GM23338 (cell line): ENCODE results near the gene TUBB1. TPM values are rescaled to one million over a fixed set of nuclear protein-coding genes. Genes with fewer than 3 reads are reported as not detected.

Experiments
- ATAC-seq: fragments of 200-7000 bp; cut with Tn5 transposase; 3 replicates; pipeline ENCODE4 v1.9.1; 2020
- DNase-seq: peaks from one replicate; pipeline ENCODE4 v3.0.0-alpha.2; 2015; ENCODE audit warnings: low spot score
- H2AFZ ChIP-seq: fragments of 200-600 bp; sonication (generic); 2 replicates; pipeline ENCODE4 v1.8.0; 2016; ENCODE audit warnings: antibody characterized with exemption, mild to moderate bottlenecking, moderate library complexity
- H3F3A ChIP-seq: fragments of 200-600 bp; sonication (generic); replicated peaks from 2 replicates; pipeline ENCODE4 v1.8.0; 2017; ENCODE audit warnings: antibody characterized with exemption, mixed run types, low read depth
- H3K27ac ChIP-seq: fragments of 200-600 bp; sonication (generic); 2 replicates; pipeline ENCODE4 v1.6.1; 2016; ENCODE audit warnings: low read depth
- H3K27me3 ChIP-seq: fragments of 200-600 bp; sonication (generic); 2 replicates; pipeline ENCODE4 v1.8.0; 2016; ENCODE audit warnings: mild to moderate bottlenecking, mixed run types, moderate library complexity; ENCODE audit not compliant: insufficient read depth
- H3K36me3 ChIP-seq: fragments of 200-600 bp; sonication (generic); 2 replicates; pipeline ENCODE4 v1.8.0; 2016; ENCODE audit warnings: mild to moderate bottlenecking; ENCODE audit not compliant: insufficient read depth
- H3K4me1 ChIP-seq: fragments of 200-600 bp; sonication (generic); 2 replicates; pipeline ENCODE4 v1.8.0; 2016; ENCODE audit warnings: mild to moderate bottlenecking, moderate library complexity; ENCODE audit not compliant: insufficient read depth
- H3K4me2 ChIP-seq: fragments of 200-600 bp; sonication (generic); 2 replicates; pipeline ENCODE4 v1.7.1; 2017; ENCODE audit warnings: mixed run types
- H3K4me3 ChIP-seq: fragments of 200-600 bp; sonication (generic); 2 replicates; pipeline ENCODE4 v1.6.1; 2016; ENCODE audit warnings: mixed run types
- H3K79me2 ChIP-seq: fragments of 200-600 bp; sonication (generic); replicated peaks from 2 replicates; pipeline ENCODE4 v1.8.0; 2017; ENCODE audit warnings: mild to moderate bottlenecking; ENCODE audit not compliant: insufficient read depth
- H3K9me2 ChIP-seq: fragments of 200-600 bp; sonication (generic); 2 replicates; pipeline ENCODE4 v1.8.0; 2017; ENCODE audit not compliant: insufficient read depth
- H4K20me1 ChIP-seq: fragments of 200-600 bp; sonication (generic); replicated peaks from 2 replicates; pipeline ENCODE4 v1.8.0; 2017; ENCODE audit warnings: mild to moderate bottlenecking; ENCODE audit not compliant: insufficient read depth
- H3K27ac Mint-ChIP-seq: 2 replicates; pipeline ENCODE4 v1.8.0; 2020; ENCODE audit warnings: inconsistent platforms, mild to moderate bottlenecking, moderate library complexity, mixed read lengths
- H3K27me3 Mint-ChIP-seq: 3 replicates; pipeline ENCODE4 v1.8.0; 2022; ENCODE audit warnings: low read depth, mild to moderate bottlenecking, moderate library complexity, mixed read lengths, inconsistent platforms; ENCODE audit not compliant: insufficient read depth, poor library complexity
- H3K36me3 Mint-ChIP-seq: 3 replicates; pipeline ENCODE4 v1.8.0; 2021; ENCODE audit warnings: low read depth, mild to moderate bottlenecking, inconsistent platforms, moderate library complexity, mixed read lengths
- H3K4me1 Mint-ChIP-seq: 3 replicates; pipeline ENCODE4 v1.8.0; 2020; ENCODE audit warnings: mild to moderate bottlenecking, inconsistent platforms, mixed read lengths
- H3K4me3 Mint-ChIP-seq: 3 replicates; pipeline ENCODE4 v1.8.0; 2021; ENCODE audit warnings: moderate library complexity, mild to moderate bottlenecking, inconsistent platforms, mixed read lengths
- H3K9me3 Mint-ChIP-seq: 3 replicates; pipeline ENCODE4 v1.8.0; 2020; ENCODE audit warnings: moderate library complexity, mild to moderate bottlenecking, inconsistent platforms, mixed read lengths
- CREB1 ChIP-seq: fragments of 250-450 bp; sonication (Bioruptor Pico); IDR thresholded peaks from 2 replicates; pipeline ENCODE4 v1.5.0; 2020; ENCODE audit warnings: low read depth, mild to moderate bottlenecking, moderate library complexity
- EZH2 ChIP-seq: fragments of 200-600 bp; sonication (generic); IDR thresholded peaks from one replicate; pipeline ENCODE4 v1.8.0; 2017; ENCODE audit warnings: antibody characterized with exemption, mild to moderate bottlenecking, low read depth; ENCODE audit not compliant: unreplicated experiment
- EZH2phosphoT487 ChIP-seq: fragments of 200-600 bp; sonication (generic); IDR thresholded peaks from one replicate; pipeline ENCODE4 v1.8.1; 2018; ENCODE audit warnings: antibody characterized with exemption; ENCODE audit not compliant: unreplicated experiment
- JUNB ChIP-seq: IDR thresholded peaks from one replicate; pipeline ENCODE4 v1.6.1; 2016; ENCODE audit warnings: antibody characterized with exemption; ENCODE audit not compliant: unreplicated experiment
- NANOG ChIP-seq: IDR thresholded peaks from 2 replicates; pipeline ENCODE4 v1.6.1; 2016; ENCODE audit warnings: antibody characterized with exemption, borderline replicate concordance
- POLR2AphosphoS5 ChIP-seq: IDR thresholded peaks from 2 replicates; pipeline ENCODE4 v1.6.1; 2016; ENCODE audit warnings: antibody characterized with exemption, low read depth
- STAT1 ChIP-seq: IDR thresholded peaks from one replicate; pipeline ENCODE4 v1.6.1; 2016; ENCODE audit warnings: antibody characterized with exemption; ENCODE audit not compliant: unreplicated experiment
- ZNF114 ChIP-seq: fragments of 250-450 bp; sonication (Bioruptor Pico); IDR thresholded peaks from 2 replicates; pipeline ENCODE4 v1.5.0; 2020; ENCODE audit warnings: mild to moderate bottlenecking, moderate library complexity
- ZNF331 ChIP-seq: fragments of 250-450 bp; sonication (Bioruptor Pico); IDR thresholded peaks from 2 replicates; pipeline ENCODE4 v1.5.0; 2020; ENCODE audit warnings: low read depth, mild to moderate bottlenecking, moderate library complexity
- polyA plus RNA-seq: library from polyadenylated mRNA; unstranded; fragments of >200 nt; fragmentation: Nextera tagmentation; extraction: Ambion mirVana; gene quantifications from 2 replicates; pipeline ENCODE4 v1.2.1, GENCODE V29; 2016
- total RNA-seq: library from RNA; depleted of rRNA; stranded (reverse); fragments of >200 nt; shearing (Covaris generic); gene quantifications from 2 replicates; pipeline ENCODE4 v1.2.3, GENCODE V29; 2014
- TF ChIP-seq, protein P1 (sequence below), 2 experiments: fragments of 200-600 bp in 1 of 2; sonication (generic) in 1 of 2; conservative IDR thresholded peaks; 2 replicates each; pipeline versions ENCODE4 v1.5.1 to v1.6.1; 2016 to 2017; ENCODE audit warnings: antibody characterized with exemption in 2 of 2, low read depth in 2 of 2, mild to moderate bottlenecking in 2 of 2, moderate library complexity in 1 of 2
- TF ChIP-seq, protein P2 (sequence below): IDR thresholded peaks from one replicate; pipeline ENCODE4 v1.6.1; 2018; ENCODE audit warnings: antibody characterized with exemption; ENCODE audit not compliant: unreplicated experiment
- TF ChIP-seq, protein P3 (sequence below): fragments of 250-450 bp; sonication (Bioruptor Pico); IDR thresholded peaks from 2 replicates; pipeline ENCODE4 v1.5.0; 2020; ENCODE audit warnings: mild to moderate bottlenecking, moderate library complexity
- TF ChIP-seq, protein P4 (sequence below): IDR thresholded peaks from 2 replicates; pipeline ENCODE4 v1.6.1; 2016; ENCODE audit warnings: antibody characterized with exemption

The TUBB1 gene
- total and polyA plus RNA-seq, 2 experiments from 2014 or later = not detected

DNA sequence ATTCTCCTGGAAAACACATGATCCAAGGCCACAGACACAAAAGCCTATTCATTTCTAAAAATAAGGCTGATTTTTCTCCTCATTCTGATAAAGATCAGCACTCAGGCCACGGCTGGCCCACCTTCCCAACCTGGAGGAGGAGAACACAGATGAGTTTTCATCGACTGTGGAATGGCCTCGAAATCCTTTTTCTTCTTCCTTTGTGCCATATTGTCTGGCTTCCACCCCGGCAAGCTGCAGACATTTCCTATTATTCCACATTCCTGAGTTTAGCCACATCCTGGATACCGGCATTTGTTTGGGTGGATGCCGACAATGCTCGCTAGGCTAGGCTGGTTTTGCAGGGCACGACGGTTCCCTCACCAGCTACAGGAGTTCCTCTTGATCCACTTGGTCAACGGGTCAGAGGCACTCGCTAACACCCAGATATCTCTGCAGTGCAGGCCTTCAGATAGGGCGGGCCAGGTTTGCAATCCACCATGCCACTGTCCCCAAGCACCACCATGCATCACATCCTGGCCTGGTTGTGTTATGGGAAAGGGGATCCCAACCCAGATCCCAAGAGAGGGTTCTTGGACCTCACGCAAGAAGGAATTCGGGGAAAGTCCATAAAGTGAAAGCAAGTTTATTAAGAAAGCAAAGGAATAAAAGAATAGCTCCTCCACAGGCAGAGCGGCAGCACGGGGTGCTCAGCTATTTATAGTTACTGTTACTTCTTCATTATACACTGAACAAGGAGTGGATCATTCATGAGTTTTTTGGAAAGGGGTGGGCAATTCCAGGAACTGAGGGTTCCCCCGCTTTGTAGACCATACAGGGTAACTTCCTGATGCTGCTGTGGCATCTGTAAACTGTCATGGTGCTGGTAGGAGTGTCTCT is 8.0 kb upstream of the TUBB1 start:
- peaks cover 11% of the 10 kb centered on the region for H3K27me3 ChIP-seq
- H2AFZ ChIP-seq = 0 out of 2 replicates have a peak overlapping the region, but pooled peaks have one; percentile 2
- Mint-ChIP-seq H3K9me3 (no peaks in the 10 kb centered on the region), H3K27ac (no peak overlapping the region), H3K27me3 (peaks cover 24% of the 10 kb centered on the region), H3K36me3 (no peaks in the 10 kb centered on the region), H3K4me3 (no peak overlapping the region), H3K4me1 (peaks cover 18% of the 10 kb centered on the region; the same call in 2 of the 3 replicates)
- H3K79me2 ChIP-seq = no peaks in the 10 kb centered on the region
- H3K4me2 ChIP-seq = no peak overlapping the region
- DNase-seq = peak; percentile 47
- H4K20me1 ChIP-seq = no peaks in the 10 kb centered on the region
- peaks cover 5% of the 10 kb centered on the region; the same call in 1 of the 2 replicates for H3K4me1 ChIP-seq
- no peak overlapping the region for H3K27ac ChIP-seq
- no peaks in the 10 kb centered on the region for H3K36me3 ChIP-seq
- H3K9me2 ChIP-seq = no peaks in the 10 kb centered on the region
- H3K4me3 ChIP-seq = no peak overlapping the region
- H3F3A ChIP-seq = no peaks in the 10 kb centered on the region
- TF ChIP-seq, protein P1, sequence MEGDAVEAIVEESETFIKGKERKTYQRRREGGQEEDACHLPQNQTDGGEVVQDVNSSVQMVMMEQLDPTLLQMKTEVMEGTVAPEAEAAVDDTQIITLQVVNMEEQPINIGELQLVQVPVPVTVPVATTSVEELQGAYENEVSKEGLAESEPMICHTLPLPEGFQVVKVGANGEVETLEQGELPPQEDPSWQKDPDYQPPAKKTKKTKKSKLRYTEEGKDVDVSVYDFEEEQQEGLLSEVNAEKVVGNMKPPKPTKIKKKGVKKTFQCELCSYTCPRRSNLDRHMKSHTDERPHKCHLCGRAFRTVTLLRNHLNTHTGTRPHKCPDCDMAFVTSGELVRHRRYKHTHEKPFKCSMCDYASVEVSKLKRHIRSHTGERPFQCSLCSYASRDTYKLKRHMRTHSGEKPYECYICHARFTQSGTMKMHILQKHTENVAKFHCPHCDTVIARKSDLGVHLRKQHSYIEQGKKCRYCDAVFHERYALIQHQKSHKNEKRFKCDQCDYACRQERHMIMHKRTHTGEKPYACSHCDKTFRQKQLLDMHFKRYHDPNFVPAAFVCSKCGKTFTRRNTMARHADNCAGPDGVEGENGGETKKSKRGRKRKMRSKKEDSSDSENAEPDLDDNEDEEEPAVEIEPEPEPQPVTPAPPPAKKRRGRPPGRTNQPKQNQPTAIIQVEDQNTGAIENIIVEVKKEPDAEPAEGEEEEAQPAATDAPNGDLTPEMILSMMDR (conservative IDR thresholded peaks at IDR 0.05; ENCODE audit: low read depth in 2 of 2) = no peak
- TF ChIP-seq, protein P2, sequence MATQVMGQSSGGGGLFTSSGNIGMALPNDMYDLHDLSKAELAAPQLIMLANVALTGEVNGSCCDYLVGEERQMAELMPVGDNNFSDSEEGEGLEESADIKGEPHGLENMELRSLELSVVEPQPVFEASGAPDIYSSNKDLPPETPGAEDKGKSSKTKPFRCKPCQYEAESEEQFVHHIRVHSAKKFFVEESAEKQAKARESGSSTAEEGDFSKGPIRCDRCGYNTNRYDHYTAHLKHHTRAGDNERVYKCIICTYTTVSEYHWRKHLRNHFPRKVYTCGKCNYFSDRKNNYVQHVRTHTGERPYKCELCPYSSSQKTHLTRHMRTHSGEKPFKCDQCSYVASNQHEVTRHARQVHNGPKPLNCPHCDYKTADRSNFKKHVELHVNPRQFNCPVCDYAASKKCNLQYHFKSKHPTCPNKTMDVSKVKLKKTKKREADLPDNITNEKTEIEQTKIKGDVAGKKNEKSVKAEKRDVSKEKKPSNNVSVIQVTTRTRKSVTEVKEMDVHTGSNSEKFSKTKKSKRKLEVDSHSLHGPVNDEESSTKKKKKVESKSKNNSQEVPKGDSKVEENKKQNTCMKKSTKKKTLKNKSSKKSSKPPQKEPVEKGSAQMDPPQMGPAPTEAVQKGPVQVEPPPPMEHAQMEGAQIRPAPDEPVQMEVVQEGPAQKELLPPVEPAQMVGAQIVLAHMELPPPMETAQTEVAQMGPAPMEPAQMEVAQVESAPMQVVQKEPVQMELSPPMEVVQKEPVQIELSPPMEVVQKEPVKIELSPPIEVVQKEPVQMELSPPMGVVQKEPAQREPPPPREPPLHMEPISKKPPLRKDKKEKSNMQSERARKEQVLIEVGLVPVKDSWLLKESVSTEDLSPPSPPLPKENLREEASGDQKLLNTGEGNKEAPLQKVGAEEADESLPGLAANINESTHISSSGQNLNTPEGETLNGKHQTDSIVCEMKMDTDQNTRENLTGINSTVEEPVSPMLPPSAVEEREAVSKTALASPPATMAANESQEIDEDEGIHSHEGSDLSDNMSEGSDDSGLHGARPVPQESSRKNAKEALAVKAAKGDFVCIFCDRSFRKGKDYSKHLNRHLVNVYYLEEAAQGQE = no peak
- TF ChIP-seq JUNB (no peak), NANOG (no peak), POLR2AphosphoS5 (no peak), CREB1 (CRISPR knock-in tag) (no peak), EZH2phosphoT487 (no peak), STAT1 (no peak), ZNF331 (CRISPR knock-in tag) (no peak), ZNF114 (CRISPR knock-in tag) (no peak), EZH2 (no peak)
- TF ChIP-seq, protein P3, sequence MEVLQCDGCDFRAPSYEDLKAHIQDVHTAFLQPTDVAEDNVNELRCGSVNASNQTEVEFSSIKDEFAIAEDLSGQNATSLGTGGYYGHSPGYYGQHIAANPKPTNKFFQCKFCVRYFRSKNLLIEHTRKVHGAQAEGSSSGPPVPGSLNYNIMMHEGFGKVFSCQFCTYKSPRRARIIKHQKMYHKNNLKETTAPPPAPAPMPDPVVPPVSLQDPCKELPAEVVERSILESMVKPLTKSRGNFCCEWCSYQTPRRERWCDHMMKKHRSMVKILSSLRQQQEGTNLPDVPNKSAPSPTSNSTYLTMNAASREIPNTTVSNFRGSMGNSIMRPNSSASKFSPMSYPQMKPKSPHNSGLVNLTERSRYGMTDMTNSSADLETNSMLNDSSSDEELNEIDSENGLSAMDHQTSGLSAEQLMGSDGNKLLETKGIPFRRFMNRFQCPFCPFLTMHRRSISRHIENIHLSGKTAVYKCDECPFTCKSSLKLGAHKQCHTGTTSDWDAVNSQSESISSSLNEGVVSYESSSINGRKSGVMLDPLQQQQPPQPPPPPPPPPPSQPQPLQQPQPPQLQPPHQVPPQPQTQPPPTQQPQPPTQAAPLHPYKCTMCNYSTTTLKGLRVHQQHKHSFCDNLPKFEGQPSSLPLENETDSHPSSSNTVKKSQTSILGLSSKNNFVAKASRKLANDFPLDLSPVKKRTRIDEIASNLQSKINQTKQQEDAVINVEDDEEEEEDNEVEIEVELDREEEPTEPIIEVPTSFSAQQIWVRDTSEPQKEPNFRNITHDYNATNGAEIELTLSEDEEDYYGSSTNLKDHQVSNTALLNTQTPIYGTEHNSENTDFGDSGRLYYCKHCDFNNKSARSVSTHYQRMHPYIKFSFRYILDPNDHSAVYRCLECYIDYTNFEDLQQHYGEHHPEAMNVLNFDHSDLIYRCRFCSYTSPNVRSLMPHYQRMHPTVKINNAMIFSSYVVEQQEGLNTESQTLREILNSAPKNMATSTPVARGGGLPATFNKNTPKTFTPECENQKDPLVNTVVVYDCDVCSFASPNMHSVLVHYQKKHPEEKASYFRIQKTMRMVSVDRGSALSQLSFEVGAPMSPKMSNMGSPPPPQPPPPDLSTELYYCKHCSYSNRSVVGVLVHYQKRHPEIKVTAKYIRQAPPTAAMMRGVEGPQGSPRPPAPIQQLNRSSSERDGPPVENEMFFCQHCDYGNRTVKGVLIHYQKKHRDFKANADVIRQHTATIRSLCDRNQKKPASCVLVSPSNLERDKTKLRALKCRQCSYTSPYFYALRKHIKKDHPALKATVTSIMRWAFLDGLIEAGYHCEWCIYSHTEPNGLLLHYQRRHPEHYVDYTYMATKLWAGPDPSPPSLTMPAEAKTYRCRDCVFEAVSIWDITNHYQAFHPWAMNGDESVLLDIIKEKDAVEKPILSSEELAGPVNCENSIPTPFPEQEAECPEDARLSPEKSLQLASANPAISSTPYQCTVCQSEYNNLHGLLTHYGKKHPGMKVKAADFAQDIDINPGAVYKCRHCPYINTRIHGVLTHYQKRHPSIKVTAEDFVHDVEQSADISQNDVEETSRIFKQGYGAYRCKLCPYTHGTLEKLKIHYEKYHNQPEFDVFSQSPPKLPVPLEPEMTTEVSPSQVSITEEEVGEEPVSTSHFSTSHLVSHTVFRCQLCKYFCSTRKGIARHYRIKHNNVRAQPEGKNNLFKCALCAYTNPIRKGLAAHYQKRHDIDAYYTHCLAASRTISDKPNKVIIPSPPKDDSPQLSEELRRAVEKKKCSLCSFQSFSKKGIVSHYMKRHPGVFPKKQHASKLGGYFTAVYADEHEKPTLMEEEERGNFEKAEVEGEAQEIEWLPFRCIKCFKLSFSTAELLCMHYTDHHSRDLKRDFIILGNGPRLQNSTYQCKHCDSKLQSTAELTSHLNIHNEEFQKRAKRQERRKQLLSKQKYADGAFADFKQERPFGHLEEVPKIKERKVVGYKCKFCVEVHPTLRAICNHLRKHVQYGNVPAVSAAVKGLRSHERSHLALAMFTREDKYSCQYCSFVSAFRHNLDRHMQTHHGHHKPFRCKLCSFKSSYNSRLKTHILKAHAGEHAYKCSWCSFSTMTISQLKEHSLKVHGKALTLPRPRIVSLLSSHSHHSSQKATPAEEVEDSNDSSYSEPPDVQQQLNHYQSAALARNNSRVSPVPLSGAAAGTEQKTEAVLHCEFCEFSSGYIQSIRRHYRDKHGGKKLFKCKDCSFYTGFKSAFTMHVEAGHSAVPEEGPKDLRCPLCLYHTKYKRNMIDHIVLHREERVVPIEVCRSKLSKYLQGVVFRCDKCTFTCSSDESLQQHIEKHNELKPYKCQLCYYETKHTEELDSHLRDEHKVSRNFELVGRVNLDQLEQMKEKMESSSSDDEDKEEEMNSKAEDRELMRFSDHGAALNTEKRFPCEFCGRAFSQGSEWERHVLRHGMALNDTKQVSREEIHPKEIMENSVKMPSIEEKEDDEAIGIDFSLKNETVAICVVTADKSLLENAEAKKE (CRISPR knock-in tag) = no peak
- TF ChIP-seq, protein P4, sequence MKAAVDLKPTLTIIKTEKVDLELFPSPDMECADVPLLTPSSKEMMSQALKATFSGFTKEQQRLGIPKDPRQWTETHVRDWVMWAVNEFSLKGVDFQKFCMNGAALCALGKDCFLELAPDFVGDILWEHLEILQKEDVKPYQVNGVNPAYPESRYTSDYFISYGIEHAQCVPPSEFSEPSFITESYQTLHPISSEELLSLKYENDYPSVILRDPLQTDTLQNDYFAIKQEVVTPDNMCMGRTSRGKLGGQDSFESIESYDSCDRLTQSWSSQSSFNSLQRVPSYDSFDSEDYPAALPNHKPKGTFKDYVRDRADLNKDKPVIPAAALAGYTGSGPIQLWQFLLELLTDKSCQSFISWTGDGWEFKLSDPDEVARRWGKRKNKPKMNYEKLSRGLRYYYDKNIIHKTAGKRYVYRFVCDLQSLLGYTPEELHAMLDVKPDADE = no peak
- ATAC-seq = no peak
